GM19023 (cell line): ENCODE measurements around the gene CCDC188.

Experiments
- ATAC-seq: cut with Tn5 transposase; IDR thresholded peaks from one replicate; pipeline ENCODE4 v1.9.1; 2021; ENCODE audit warnings: mild to moderate bottlenecking, moderate library complexity; ENCODE audit not compliant: unreplicated experiment

The CCDC188 gene

GRCh38 chr22:20151276-20151588 is 377 bp upstream of the CCDC188 start:
- ATAC-seq = no peak

- ATAC-seq = no peak
These were observed 1.3 kb downstream of the CCDC188 start for GRCh38 chr22:20149257-20150250.

DNA sequence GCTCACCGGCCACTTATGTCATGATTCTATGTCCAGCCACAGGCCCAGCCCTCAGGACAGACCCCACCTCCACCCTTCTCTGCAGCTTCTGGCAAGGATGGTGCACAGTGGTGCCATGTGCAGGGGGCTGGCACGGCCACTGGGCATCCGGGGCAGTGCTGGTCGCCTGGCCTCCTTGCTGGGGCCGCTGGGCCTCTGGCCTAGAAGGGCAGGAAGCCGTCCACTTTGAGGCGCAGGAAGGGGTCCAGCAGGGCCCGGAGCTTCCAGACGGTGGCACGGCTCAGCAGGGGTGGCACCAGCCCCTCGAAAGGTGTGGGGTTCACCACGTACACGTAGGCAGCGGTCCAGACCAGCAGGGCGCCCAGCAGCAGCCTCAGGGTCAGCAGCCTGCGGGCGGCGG is 2.4 kb downstream of the CCDC188 start:
- no peak for ATAC-seq

DNA sequence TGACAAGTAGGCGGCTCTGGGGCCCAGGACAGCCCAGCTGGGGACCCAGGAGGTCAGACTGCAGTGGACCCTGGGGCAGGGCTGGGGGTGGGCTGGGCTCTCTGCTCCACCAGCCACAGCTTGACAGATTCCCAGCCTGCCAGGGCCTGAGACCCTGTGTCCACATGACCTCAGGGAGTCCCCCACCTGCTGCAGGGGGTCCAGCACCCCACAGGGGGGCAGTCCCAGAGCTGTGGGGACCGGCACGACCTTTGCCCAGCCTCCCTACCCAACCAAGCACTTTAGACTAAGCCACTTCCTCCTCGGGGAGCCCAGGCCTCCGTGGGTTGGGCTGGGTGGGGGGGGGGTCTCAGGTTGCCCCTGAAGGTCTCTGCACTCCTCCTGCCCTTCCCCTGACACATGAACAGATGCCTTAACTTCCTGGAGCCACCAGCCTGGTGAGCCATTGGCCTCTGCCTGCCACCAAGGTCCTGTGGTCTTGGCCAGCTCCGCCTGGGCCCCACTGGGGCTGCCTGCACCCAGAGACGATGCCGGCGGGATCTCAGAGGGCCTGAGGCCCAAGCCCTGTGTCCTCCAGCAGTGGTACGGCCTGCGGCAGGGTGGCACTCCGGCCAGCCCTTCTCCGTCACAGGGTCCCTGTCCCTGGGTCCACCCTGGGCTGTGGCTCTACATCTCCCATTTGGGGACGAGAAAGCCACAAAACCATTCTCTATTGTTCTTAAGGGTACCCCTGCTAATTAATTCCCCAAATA is 3.4 kb downstream of the CCDC188 start:
- no peak for ATAC-seq

GRCh38 chr22:20146777-20147176 is 4.1 kb downstream of the CCDC188 start:
- peak; percentile 46 for ATAC-seq

GRCh38 chr22:20145832-20146223 is 5.0 kb downstream of the CCDC188 start:
- ATAC-seq = no peak

DNA sequence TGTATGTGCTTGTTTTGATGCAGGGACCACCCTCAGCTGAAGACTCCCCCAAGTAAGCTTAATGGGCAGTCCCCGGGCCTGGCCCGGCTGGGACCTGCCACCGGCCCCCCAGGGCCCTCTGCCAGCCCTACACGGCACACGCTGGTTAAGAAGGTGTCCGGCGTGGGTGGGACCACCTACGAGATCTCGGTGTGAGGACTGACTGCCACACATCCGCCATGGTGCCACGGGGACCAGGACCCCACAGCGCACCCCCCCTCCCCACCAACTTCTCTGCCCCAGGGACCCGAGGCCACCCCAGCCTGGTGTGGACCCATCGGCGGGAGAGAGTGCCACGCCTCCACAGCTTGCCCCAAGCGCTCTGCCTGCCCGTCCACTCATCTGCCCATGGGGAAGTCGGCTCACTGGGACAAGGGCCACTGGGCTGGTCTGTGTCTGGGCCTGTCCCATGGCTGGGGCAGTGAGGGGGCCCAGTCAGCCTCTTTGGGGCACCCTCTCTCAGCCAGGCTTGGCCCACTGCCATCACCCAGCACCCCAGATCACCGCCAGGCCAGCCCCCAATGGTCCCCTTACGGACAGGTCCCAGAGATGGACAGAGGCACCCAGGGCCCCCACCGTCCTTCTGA is 5.5 kb downstream of the CCDC188 start:
- ATAC-seq = no peak

GRCh38 chr22:20143883-20144665 is 6.8 kb downstream of the CCDC188 start:
- ATAC-seq = no peak

GRCh38 chr22:20142711-20143621 is 7.9 kb downstream of the CCDC188 start:
- no peak for ATAC-seq

- no peak for ATAC-seq
These were observed 9.4 kb downstream of the CCDC188 start for GRCh38 chr22:20141186-20142077.

DNA sequence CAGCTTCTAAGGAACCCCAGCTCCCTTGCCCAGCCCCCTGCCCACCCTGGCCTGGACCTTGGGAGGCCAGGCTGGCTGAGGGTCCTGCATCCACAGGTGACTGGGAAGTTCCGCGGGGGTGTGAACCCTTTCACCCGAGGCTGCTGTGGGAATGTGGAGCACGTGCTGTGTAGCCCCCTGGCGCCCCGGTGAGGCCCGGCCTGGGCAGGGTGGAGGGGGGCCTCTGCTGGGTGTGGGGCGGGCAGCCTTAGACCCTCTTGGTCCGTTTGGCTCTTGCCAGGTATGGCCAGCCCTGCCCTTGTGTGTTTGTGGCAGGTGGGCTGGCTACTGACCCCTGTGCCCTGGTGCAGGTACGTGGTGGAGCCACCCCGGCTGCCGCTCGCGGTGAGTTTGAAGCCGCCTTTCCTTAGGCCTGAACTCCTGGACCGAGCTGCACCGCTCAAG is 10.3 kb downstream of the CCDC188 start:
- no peak for ATAC-seq

DNA sequence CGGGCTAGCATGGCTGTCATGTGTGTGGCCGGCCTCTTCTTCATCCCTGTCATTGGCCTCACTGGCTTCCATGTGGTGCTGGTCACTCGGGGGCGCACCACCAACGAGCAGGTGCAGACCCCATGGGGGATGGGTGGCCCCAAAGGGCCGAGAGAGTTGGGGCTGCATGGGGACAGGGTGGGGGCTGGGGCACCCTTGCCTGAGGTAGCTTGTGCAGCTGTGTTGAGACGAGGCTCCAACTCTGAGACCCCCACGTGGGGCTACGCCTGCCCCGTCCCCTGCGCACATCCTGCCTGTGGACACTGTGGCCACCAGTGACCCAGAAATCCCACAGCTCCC is 10.8 kb downstream of the CCDC188 start:
- no peak for ATAC-seq

DNA sequence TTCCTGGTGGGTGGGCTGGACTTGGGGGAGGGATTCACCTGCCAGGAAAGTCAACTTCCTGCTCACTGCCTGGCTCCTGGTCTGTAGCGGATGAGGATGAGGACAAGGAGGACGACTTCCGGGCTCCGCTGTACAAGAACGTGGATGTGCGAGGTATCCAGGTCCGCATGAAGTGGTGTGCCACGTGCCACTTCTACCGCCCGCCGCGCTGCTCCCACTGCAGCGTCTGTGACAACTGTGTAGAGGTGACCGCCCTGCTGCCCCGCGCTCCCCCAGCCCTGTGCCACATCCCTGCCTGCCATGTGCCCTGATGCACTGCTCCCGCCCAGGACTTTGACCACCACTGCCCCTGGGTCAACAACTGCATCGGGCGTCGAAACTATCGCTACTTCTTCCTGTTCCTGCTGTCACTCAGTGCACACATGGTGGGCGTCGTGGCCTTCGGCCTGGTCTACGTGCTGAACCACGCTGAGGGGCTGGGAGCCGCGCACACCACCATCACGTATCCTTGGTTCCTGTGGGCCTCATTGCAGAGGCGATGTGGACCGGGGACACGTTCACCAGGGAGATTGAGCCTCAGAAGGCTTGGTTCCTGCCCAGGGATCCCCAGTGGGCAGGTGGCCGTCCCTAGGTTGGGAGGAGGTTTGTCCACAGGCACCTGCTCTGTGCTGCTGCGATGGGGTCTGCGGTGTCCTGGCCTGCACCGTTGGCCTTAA is 11.3 kb downstream of the CCDC188 start:
- ATAC-seq = no peak

DNA sequence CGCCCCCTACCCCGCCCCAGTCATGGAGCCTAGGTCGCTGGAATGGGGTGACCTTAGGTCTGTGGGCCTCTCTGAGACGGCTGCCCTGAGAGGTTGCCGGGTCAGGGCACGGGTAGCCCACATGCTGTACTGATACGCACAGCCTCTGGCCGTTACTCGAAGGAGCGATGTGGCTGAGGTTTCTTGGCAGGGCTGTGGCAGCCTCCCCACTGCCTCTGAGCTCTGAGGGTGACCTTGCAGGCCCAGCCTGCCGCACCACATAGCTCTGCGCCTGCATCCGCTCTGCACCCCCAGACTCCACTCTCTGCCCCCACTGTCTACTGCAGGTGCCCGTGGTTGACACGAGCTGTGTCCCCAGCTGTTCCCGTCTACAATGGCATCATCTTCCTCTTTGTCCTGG is 12.0 kb downstream of the CCDC188 start:
- no peak for ATAC-seq

- ATAC-seq = no peak
These were observed 12.5 kb downstream of the CCDC188 start for GRCh38 chr22:20138417-20138738.

- no peak for ATAC-seq
These were observed 13.0 kb downstream of the CCDC188 start for GRCh38 chr22:20137671-20138416.

DNA sequence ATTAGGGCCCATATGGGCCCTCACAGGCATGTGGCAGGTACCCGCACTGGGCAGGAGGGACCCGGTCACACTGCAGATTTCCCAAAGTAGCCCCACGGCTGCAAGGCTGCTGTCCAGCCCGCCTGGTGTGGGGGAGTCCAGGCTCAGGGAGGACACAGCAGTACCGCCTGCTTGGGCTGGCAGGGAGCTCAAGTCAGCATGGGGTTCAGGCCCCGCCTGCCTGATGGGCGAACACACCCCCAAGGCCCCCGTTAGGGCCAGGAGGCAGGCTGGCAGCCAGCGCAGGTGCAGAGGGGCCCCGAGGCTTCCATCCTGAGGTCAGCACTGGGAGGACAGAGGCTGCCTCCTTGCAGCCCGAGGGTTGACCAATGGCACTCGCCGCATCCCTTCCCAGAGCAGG is 13.7 kb downstream of the CCDC188 start:
- no peak for ATAC-seq

DNA sequence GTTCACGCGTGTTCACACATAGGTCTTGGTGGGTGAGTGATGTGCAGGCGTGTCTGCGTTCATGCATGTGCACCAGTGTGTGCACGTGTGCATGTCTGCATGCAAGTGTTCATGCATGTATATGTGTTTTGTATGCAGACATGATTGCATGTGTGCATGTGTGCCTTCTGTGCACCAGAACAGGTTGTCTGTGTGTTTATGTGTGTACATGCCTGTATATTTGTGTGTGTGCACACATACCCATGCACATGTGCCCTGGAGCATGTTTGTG is 14.3 kb downstream of the CCDC188 start:
- ATAC-seq = no peak
